Measurements from ENCODE around the gene OR2A42.
"Not testable (repeated sequence)": the region's sequence is repeated elsewhere in the genome, so short reads cannot be mapped to it uniquely, and the experiment has no call there.

- TF ChIP-seq FEZF1 (tag by site-specific recombination; IDR thresholded peaks at IDR 0.05); CTCF (tag by site-specific recombination; IDR thresholded peaks at IDR 0.05); HIC1 (tag by site-specific recombination; IDR thresholded peaks at IDR 0.05); MEIS1 (CRISPR knock-in tag; IDR thresholded peaks at IDR 0.05; ENCODE audit: borderline replicate concordance); SETDB1 (IDR thresholded peaks at IDR 0.05; ENCODE audit: insufficient read length, low read length); ZNF26 (tag by site-specific recombination; IDR thresholded peaks at IDR 0.05); ZBTB10 (tag by site-specific recombination; IDR thresholded peaks at IDR 0.05); RBAK (tag by site-specific recombination; IDR thresholded peaks at IDR 0.05); ZNF843 (tag by site-specific recombination; IDR thresholded peaks at IDR 0.05); SP2 (tag by site-specific recombination; IDR thresholded peaks at IDR 0.05); ZNF629 (tag by site-specific recombination; IDR thresholded peaks at IDR 0.05); ZNF558 (tag by site-specific recombination; IDR thresholded peaks at IDR 0.05); ZNF561 (tag by site-specific recombination; IDR thresholded peaks at IDR 0.05; ENCODE audit: borderline replicate concordance): not testable (repeated sequence)
Observed at GRCh38 chr7:144178380-144179164, 60.8 kb downstream of the OR2A42 start.
